Islet precursor cell (in vitro differentiated cells): Measurements from ENCODE around the gene GIT1.
A peak's percentile ranks its signal among the peaks of the same experiment; 100 is the strongest.

Experiments used
- DNase-seq: peaks from one replicate; pipeline ENCODE4 v3.0.0-alpha.2; 2018

GIT1 gene

DNA sequence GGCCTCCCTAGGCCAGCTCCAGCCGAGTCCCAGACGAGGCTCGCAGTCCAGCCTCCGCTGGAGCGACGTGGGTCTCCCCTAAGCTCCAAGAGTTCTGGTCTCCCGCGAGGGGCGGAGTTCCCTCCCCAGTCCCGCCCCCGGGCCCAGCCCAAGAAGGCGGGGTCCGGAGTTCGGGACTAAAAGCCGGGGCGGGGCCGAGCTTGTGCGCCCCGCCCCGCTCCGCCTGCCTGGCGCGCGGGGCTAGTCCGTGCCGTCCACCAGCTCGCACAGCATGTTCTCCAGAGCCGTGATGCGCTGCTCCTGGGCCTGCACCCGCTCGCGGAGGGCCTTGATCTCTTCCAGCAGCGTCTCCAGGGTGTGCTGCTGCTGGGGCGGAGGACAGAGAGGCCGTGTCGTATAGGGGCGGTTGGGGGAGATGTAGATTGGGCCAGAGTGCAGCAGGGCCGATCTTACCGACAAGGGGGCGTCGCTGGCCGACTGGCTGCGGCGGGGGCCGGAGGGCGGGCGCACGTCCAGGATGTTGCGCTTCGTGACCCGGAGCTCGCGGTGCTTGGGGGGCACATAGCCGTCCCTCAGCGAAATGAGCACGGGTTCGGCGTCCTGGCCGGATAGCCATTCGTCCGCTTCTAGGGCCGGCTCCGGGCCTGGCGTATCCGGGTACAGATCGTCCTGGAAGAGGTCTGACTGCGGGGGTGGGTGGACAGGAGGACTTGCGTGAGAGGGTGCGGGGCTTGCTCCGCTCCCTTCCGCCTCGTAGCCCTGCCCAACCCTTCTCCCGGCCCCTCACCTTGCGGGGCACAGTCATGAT, 26.2 kb upstream of the GIT1 start:
- peak; percentile 97 for DNase-seq

DNA sequence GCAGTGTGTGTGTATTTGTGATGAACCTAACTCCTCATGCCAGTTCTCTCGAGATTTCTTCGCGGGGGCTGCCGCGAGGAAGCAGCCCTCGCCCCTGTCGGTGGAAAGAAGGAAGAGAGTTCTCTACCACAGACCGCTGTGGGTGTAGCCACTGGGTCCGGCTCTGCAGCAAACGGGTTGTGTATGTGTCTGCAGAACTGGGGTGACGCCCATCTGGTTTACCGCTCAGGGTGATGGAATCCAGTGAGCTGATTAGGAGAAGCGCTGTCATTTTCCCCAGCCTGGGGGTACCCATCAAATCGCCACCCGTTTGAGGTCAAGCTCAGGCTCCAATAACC, 25.6 kb upstream of the GIT1 start:
- DNase-seq: peak; percentile 69

DNA sequence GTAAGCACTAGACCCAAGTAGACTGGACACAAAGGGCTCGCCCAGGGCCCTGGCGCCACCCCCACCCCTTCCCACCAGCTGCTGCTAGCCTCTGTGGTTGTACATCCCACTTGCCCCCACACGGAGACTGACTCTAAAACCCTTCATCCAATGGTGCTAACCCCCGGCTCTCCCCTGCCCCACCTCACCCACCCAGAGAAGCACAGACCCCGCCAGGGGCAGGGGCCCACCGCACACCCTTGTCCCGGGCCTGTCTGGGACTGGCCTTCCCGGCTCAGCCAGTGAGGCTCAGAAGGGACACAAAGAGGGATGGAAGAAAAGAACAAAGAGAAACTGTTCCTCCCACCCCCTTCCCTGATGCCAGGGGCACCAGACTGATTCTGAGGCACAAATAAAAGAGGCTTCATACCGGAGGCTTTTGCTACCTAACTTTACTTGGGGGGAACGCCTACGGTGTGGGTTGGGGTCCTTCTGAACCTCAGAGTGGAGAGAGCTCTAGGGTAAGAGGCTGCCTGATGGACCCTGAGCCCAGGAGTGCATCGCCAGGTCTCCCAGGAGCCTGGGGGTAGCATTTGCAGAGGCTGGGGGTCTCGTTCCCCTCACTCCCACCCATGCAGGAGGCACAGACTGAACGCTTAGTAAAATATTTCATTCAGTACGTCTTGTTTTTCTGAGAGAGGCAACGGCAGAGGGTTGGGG, 25.1 kb upstream of the GIT1 start:
- peak; percentile 65 for DNase-seq

DNA sequence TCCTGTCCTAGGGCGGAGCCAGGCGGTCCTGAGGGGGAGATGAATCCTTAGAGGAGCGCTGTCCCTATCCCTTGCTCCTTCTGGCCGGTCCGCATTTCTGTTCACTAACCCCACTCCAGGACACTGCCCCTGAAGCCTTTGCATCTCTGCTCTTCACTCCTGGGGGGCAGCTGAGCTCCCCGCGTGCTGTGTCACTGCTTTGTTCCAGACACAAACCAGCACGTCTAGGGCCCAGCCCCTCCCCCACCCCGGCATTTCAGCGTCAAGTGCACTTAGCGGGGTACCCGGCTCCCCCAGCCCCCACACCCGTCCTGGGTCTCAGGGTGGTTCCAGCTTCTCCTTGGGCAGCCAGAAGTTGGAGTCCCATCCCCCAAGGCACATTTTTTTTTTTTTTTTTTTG, 24.4 kb upstream of the GIT1 start:
- no peak for DNase-seq

DNA sequence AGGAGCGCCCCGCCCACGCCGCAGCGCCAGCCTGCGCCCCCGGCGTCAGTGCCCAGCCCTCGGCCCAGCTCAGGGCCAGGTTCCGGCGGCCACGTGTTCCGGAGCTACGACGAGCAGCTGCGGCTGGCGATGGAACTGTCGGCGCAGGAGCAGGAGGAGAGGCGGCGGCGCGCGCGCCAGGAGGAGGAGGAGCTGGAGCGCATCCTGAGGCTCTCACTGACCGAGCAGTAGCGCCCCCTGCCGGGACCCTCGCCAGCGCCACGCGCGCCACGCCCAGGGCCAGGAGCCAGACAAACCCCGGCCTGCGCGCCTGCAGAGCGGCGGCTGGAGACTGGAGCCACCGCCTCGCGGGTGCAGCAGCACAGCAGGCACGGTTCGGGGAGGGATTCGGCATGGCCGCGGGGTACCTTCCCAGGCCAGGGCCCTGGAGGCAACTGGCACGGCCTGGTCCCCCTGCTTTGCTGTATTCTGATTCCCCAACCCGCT, 23.9 kb upstream of the GIT1 start:
- peak; percentile 98 for DNase-seq

DNA sequence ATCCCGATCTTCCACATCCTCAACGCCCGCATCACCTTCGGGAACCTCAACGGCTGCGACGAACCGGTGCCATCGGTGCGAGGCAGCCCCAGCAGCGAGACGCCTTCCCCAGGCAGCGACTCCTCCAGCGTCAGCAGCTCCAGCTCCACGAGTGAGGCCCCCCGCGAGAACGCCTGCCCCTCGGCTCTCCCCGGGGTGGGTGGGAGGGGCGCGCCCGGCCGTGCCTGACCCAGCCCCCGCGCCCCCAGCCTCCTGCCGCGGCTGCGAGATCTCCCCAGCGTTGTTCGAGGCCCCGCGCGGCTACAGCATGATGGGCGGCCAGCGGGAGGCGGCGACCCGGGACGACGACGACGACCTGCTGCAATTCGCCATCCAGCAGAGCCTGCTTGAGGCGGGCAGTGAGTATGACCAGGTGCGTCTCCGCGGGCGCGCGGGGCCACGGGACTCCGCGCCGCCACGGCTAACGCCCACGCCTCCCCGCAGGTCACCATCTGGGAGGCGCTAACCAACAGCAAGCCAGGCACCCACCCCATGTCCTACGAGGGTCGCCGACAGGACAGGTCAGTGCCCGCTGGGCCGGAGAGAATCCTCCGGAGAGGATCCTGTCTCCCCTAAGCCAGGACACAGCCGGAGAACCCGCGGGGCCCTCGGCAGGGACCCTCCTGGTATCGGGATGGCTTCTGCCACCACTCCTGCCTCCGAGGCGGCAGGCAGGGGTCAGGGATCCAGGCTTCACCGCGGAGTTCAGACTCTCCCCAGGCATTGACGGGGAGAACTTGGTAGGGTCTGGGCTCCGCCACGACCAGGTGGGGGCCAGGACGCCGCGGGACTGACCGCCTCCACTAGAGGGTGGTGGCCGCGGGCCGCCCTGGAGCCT, 23.2 kb upstream of the GIT1 start:
- DNase-seq: no peak

DNA sequence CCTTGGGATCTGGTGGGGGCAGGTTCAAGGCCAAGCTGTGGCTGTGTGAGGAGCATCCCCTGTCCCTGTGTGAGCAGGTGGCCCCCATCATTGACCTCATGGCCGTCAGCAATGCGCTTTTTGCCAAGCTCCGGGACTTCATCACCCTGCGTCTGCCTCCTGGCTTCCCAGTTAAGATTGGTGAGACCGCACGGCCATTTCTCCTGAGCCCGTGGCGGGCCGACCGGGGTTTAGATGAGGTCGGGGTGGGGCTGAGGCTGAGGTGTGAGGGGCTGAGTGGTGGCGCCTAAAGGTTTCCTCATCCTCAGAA, 22.6 kb upstream of the GIT1 start:
- DNase-seq: no peak

DNA sequence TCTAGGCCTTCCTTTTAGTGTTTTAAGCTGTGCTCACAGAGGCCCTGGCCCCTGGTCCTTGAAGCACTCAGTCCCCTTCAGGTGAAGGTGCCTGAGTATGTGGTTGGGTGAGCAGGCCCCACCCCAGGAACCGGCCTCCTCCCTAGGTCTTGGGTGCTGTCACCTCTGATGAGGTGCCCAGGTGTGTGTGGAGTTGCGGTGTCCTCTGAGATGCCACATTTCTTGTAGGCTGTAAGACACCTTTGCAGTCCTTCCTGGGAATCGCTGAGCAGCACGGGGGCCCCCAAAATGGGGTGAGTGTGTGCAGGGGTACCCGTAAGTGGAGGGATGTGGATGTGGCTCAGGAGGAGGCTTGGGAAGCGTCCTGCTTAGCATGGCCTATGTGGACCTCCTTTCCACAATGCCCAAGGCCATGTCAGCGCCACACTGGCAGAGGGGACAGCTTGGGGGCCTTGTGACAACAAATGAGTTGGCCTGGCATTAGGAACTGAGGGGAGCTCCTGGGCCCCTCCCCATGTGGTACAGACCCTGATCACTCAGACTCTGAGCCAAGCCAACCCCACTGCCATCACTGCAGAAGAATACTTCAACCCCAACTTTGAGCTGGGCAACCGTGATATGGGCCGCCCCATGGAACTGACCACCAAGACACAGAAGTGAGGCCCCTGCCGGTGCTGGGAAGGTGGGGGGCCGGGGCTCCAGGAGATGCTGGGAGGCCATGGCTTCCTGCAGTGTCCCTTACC, 22.1 kb upstream of the GIT1 start:
- DNase-seq: no peak

DNA sequence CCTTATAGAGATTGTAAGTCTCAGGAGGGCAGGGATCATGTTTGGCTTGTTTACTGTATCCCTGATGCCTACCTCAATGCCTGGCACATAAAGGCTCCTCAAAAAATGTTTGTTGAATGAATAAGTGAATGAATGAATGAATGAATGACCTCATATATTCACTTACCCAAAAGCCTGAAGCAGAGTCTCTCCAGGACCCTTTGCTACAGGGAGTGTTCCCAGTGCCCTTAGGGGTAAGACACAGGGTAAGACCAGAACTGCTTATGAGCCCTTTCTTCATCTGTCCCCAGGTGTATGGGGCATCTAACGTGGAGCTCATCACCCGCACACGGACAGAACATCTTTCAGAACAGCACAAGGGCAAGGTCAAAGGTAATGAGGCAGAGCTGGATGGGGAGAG, 20.9 kb upstream of the GIT1 start:
- DNase-seq: no peak

DNA sequence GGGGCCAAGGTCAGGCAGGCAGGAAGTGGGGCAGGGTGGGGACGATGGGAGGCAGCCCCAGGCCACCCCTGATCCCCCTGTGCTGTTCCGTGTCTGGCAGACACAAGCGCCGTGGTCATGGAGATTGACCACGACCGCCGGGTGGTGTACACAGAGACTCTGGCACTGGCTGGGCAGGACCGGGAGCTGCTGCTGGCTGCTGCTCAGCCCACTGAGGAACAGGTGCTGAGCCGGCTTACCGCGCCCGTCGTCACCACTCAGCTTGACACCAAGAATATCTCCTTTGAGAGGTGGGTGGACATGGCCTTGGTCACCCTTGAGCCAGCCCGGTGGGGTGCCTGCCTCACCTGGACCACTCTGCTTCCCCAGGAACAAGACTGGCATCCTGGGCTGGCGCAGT, 19.5 kb upstream of the GIT1 start:
- no peak for DNase-seq

DNA sequence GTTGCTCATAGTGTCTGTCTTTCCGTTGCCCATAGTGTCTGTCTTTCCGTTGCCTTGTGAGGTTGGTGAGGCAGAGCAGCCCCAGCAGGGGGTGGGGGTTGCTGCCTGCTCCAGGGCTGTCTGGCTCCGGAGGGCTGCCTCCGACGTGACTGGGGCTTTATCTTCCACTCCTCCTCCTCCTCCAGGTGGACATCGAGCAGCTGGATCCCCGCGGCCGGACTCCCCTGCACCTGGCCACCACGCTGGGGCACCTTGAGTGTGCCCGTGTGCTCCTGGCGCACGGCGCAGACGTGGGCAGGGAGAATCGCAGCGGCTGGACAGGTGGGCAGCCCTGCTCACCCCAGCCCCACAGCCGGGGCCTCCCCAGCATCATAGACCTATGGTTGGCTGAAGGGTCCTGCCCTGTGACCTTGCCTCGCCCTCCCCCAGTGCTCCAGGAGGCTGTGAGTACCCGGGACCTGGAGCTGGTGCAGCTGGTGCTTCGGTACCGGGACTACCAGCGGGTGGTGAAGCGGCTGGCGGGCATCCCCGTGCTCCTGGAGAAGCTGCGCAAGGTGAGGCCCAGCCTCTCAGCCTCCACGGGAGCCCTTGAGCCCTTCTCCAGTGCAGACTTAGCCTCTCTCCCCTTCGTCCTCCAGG, 18.2 kb upstream of the GIT1 start:
- no peak for DNase-seq

DNA sequence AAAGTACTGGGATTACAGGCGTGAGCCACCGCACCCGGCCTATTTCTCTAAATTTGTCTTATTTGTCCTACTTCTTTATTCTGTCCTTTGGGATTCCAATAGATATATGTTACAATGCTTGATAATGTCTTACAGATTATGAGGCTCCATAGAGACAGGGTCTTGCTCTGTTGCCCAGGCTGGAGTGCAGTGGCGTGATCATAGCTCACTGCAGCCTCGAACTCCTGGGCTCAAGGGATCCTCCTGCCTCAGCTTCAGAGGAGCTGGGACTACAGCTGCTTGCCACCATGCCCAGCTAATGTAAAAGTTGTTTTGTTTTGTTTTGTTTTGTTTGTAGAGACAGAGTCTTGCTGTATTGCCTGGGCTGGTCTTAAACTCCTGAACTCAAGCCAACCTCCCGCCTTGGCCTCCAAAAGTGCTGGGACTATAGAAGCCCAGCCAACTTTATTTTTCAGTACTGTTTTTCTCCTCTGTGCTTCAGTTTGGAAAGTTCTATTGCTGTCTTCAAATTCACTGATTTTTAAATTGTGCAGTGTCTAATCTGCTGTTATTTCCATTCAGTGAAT, 13.7 kb upstream of the GIT1 start:
- no peak for DNase-seq

DNA sequence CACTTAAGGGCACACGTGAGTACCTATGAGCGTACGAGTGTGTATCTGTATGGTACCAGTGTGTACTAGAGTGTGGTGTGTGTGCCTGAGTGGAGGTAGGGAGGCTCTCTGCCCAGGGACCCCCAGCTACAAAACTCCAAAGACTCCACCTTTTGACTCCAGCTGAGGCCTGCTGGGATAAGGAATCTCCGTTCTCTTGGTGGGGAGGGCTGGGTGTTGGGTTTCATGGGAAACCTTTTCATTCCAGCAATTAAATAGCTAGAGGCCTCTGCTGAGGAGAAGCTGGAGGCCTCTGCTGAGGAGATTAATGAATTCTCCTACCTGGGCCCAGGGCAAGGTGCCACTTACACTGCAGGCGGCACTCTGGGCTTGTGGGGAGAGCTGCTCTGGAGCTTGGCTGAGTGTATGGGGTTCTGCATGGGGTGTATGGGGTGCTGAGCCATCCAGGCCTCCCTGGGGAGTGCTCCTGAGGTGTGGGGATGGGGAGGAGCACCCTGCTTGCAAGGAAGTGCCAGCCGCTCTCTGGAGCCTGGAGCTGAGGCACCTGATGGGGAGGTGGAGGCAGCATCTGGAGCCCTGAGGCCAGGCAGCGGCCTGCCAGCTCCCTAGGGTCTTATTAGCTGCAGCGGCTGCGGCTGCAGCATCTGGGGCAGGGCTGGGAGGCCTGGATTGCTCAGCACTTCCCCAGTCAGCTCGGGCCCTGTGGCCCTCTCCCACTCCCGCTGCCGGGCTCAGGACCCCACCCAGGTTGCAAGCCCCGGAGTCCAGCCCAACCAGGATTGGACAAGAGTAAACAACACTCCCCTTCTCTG, 8.1 kb upstream of the GIT1 start:
- no peak for DNase-seq

DNA sequence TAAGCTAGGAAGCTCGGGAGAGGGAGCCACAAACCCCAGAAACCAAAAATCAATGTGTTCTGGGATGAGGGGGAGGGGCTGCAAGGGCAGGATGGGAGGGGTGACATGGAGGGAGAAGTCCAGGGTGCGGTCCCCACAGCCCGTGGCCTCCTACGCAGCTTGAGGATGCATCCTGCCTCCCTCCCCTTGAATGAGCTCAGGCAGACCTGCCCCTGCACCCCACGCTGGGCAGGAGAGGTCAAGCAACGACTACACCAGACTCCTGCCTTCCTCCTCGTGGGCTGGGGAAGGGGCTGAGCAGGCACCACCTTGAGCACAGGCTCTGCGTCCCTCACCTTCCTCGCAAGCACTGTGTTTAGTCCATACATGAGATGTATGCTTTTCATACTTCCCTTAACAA, 7.4 kb upstream of the GIT1 start:
- no peak for DNase-seq

DNA sequence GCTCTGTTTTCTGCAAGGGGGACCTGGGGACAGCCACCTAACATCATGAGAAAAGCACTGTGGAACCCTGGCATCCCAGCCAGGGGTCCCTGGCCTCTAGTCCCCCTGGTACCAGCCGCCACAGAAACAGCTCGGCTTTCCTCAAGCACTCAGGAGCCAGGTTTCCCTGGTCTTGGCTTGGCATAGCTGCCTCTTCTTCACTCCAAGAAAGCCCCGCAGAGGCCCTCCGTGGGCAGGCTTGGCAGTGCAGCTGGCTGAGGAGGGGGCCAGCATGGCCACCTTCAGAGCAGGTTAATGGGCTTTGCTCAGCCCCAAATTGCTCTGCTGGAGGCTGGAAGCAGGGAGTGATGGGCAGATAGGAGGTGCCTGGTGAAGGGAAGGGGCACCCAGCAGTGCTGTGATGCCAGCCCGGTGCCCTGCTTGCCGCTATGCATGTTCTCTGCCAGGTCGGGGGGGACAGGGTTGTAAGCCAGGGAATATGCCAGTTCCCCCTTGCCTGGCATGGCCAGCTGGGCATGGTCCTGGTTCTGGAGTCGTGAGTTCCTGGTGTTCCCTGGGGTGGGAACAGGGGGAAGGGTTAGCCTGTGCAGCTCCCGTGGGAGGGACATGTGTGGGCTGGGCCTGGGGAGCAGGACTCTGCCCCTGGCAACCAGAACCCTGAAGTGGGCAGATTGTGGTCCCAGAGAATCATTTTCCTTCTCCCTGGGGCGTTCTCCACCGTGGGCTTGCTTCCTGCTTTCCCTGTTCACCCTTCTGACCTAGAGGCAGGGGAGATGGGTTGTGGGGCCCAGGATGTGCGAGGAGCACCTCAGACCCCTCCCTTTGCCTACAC, 6.7 kb upstream of the GIT1 start:
- DNase-seq: no peak

DNA sequence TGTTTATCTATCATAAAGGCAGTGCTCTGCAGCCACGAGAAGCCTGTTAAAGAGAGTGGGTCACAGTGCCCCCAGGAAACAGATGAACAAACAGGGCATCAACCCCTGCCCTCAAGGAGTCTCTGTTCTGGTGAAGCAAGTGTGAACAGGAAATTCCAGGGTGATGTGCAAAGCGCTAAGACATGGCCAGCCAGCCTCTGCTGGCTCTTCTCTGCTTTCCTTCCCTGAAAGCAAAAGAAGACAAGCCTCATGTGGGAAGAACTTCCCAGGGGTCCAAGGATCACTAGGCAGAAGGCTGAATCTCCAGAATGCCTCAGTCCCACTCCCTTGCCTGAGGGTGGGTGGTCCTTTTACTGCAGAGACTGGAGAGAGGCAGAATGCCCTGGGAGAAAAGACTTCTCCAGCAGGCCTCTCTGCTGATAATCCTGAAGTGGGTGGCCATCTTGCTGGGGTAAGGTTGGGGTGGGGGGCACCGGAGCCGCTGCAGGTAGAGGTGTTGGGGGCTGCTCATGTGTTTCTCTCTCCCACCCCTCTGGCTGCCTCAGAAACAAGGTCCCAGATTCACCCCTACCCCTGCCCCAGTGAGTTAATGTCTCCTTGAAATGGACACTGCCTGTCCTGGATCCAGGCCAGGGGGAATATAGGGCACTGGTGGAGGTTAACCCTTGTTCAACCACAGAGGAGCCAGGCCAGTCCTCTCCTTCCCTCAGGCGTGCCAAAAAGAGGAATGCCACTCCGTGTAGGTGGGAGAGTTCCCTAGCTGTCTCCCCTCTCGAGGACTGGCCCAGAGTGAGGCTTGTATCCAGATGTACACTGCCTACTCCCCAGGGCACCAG, 5.9 kb upstream of the GIT1 start:
- DNase-seq: peak; percentile 79

DNA sequence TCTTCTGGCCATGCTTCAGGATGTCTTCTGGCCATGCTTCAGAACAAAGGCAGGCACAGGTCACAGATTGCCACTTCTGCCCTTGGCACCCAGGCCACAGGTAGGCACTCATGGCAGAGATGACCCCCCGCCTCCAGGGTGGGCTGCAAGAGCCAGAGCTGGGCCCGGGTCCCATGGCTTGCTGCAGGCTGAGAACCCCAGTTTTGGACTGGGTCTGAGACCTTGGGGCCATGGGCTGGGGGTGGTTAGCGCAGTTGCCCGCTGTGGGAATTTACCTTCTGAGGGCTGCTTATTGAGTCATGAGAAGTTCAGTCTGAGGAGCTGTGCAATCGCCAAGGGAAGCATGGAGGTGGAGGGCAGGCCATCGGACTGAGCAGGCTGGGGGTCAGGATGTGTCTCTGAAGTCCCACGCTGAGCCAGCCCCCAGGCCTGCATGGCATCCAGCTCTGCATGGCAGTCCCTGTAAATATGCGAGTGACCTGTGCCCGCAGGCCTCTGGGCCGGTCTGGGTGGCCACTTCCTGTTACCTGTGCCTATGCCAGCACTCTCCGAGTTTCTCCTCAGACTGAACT, 5.2 kb upstream of the GIT1 start:
- DNase-seq: no peak

DNA sequence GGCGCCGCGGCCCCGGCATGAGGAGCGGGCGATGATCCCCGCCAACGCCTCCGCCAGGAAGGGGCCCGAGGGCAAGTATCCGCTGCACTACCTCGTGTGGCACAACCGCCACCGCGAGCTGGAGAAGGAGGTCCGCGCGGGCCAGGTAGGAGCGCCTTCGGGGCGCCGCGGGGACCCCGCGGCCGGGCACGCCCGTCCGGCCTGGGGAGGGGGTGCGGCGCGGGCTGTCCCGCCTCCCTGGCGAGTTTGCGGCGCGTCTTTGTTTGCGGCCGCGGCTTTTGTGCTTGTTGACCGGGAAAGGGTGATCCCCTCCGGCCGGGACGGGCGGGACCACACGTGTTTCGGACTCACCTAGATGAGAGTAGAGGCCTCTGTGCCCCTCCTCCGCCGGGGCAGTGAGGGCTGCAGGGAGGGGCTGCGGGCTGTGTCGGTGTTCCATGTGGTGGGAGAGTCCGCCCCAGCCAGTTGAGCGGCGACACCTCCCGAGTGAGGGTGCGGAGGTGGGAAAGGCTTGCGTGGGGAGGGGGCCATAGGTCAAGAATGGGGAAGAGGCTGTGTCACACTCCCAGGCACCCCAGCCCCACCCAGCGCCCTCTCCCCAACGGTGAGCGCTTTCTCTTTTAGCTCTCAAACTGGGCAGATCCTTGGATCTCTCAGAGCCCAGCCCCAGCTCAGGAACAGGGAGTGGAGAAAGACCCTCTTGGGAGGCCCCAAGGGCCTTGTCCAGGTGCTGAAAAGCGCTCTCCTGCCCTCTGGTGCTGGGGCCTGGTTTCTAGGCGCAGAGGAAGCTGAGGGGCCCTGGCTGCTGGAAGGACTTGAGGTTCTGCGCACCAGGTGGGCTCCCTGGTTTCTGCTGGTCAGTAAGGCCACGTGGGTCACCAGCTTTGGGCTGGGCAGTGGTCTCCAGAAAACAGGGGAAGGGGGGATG, 4.4 kb upstream of the GIT1 start:
- peak; percentile 89 for DNase-seq
